ENCODE results near the gene DPH1. TPM values are rescaled to one million over a fixed set of nuclear protein-coding genes. Genes with fewer than 3 reads are reported as not detected.
A peak's percentile ranks its signal among the peaks of the same experiment; 100 is the strongest.
"Not testable (repeated sequence)": the region's sequence is repeated elsewhere in the genome, so short reads cannot be mapped to it uniquely, and the experiment has no call there.

The DPH1 gene
- polyA plus RNA-seq, 4 donors, result 38.6 to 53.0 (median 47.0) TPM

GRCh38 chr17:2004435-2004952, 25.5 kb upstream of the DPH1 start:
- DNase-seq (ENCODE audit: low read depth in 4 of 4, low spot score in 3 of 4), result no peak

- DNase-seq (ENCODE audit: low read depth in 4 of 4, low spot score in 3 of 4), result no peak
Measured at GRCh38 chr17:2008332-2009126, 21.4 kb upstream of the DPH1 start.

GRCh38 chr17:2009737-2010136, 20.2 kb upstream of the DPH1 start:
- DNase-seq (ENCODE audit: low read depth in 4 of 4, low spot score in 3 of 4), result no peak

GRCh38 chr17:2011411-2012371, 18.3 kb upstream of the DPH1 start:
- no peak for DNase-seq (ENCODE audit: low read depth in 4 of 4, low spot score in 3 of 4)

- no peak for DNase-seq (ENCODE audit: low read depth in 4 of 4, low spot score in 3 of 4)
Measured at GRCh38 chr17:2012499-2012898, 17.5 kb upstream of the DPH1 start.

- not testable (repeated sequence) for DNase-seq (ENCODE audit: low read depth in 4 of 4, low spot score in 3 of 4)
Measured at GRCh38 chr17:2013220-2013993, 16.5 kb upstream of the DPH1 start.

GRCh38 chr17:2013994-2014317, 16.0 kb upstream of the DPH1 start:
- DNase-seq (ENCODE audit: low read depth in 4 of 4, low spot score in 3 of 4), result no peak

- no peak for DNase-seq (ENCODE audit: low read depth in 4 of 4, low spot score in 3 of 4)
Measured at GRCh38 chr17:2015314-2015713, 14.6 kb upstream of the DPH1 start.

GRCh38 chr17:2016494-2016893, 13.5 kb upstream of the DPH1 start:
- DNase-seq (ENCODE audit: low read depth in 4 of 4, low spot score in 3 of 4), result no peak

- no peak for DNase-seq (ENCODE audit: low read depth in 4 of 4, low spot score in 3 of 4)
Measured at GRCh38 chr17:2017274-2017941, 12.5 kb upstream of the DPH1 start.

- DNase-seq (ENCODE audit: low read depth in 4 of 4, low spot score in 3 of 4), result no peak
Measured at GRCh38 chr17:2018716-2019510, 11.0 kb upstream of the DPH1 start.

- DNase-seq (ENCODE audit: low read depth in 4 of 4, low spot score in 3 of 4), result no peak
Measured at GRCh38 chr17:2019723-2020122, 10.2 kb upstream of the DPH1 start.

GRCh38 chr17:2020721-2021120, 9.2 kb upstream of the DPH1 start:
- DNase-seq (ENCODE audit: low read depth in 4 of 4, low spot score in 3 of 4), result no peak

GRCh38 chr17:2022647-2023240, 7.2 kb upstream of the DPH1 start:
- no peak for DNase-seq (ENCODE audit: low read depth in 4 of 4, low spot score in 3 of 4)

GRCh38 chr17:2023256-2023655, 6.7 kb upstream of the DPH1 start:
- no peak for DNase-seq (ENCODE audit: low read depth in 4 of 4, low spot score in 3 of 4)

- DNase-seq (ENCODE audit: low read depth in 4 of 4, low spot score in 3 of 4), result peak in 1 of 4 donors; percentile 52
Measured at GRCh38 chr17:2023692-2024571, 6.0 kb upstream of the DPH1 start.

GRCh38 chr17:2024572-2025219, 5.3 kb upstream of the DPH1 start:
- no peak for DNase-seq (ENCODE audit: low read depth in 4 of 4, low spot score in 3 of 4)
